Measurements from ENCODE around the gene NMUR1. TPM values are rescaled to one million over a fixed set of nuclear protein-coding genes. Genes with fewer than 3 reads are reported as not detected.

NMUR1 gene
- polyA plus RNA-seq, 1 donor = 1.8 TPM

DNA sequence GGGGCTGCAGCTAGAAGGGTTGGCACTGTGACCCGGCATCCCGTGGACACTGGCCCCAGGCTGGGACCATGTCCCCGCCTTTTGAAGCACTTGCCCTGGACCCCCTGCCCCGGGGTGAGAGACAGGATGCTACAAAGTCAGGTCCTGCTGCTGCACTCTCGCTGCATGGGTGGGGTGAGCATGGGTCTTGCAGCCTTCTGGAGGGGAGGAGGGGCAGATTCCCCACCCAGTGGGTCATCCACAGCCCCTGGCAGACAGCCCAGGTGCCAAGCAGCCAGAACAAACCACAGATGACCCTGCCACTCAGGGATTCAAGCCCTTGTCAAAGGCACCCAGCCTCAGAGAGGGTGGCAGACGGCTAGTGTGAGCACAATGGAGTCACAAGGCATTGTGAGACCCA is 5.7 kb upstream of the NMUR1 start:
- H3K27me3 ChIP-seq (ENCODE audit: control insufficient read depth, insufficient read depth, low read length) = peaks cover 1% of the 10 kb centered on the region
- no peaks in the 10 kb centered on the region for H3K36me3 ChIP-seq (ENCODE audit: control insufficient read depth, insufficient read depth, low read length)
- no peaks in the 10 kb centered on the region for H3K9me3 ChIP-seq (ENCODE audit: control insufficient read depth, low read depth, low read length)
- H3K27ac ChIP-seq (ENCODE audit: low read length) = no peak overlapping the region
- no peak for DNase-seq
- no CpG with 5 or more reads among the region's 6 CpGs for WGBS (ENCODE audit: insufficient coverage, low lambda C conversion rate)
- H3K4me1 ChIP-seq (ENCODE audit: control insufficient read depth, insufficient read depth, low read length) = no peaks in the 10 kb centered on the region
- H3K4me3 ChIP-seq (ENCODE audit: low read length) = no peak overlapping the region

DNA sequence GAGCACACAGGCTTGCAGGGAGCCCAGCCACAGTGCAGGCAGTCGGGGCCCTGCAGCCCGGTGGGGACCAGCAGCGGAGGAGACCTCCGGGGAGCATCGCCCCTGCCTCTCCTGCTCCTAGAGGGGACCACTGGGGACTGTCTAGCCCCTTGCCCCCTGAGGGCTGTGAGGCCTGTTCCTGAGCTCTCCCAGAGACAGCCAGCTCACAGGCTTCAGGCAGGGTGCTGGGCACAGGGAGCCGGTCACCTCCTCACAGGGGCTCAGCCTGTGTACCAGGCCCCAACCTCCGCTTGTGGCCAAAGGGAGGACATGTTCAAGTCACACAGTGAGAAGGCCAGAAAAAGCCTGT is 3.5 kb upstream of the NMUR1 start:
- WGBS (ENCODE audit: insufficient coverage, low lambda C conversion rate) = no CpG with 5 or more reads among the region's 7 CpGs
- peaks cover 16% of the 10 kb centered on the region for H3K27me3 ChIP-seq (ENCODE audit: control insufficient read depth, insufficient read depth, low read length)

DNA sequence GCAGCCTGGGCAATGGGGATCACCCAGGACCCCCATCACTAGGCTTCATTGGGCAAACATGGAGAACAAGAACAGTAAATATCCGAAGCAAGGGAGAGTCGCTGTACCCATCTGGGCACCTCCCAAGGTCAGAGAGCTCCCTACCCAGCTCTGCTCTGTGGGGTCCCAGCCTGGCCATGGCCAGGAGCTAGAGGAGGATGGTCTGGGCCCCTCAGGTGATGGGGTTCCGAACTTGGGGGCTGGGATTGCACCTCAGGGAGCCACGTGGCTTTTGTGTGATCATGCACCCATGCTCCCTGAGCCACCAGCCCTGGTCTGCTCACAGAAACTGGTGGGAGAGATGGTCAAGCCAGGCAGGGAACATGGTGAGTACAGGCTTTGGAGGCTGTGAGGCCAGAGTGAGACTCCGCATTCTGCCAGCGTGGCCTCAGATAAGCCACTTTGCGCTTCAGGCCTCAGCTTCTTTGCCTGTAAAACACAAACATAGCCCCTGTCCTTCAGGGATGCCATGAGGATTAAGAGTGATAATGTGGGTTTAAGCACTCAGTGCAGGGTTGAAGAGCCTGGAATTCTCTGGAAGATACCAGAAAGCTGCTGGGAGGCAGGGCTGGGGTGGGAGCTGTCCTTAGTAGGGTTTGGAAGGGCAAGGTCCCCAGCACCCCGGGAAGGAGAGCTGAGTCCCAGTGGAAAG is 3.0 kb upstream of the NMUR1 start:
- peaks cover 16% of the 10 kb centered on the region for H3K27me3 ChIP-seq (ENCODE audit: control insufficient read depth, insufficient read depth, low read length)
- H3K36me3 ChIP-seq (ENCODE audit: control insufficient read depth, insufficient read depth, low read length) = no peaks in the 10 kb centered on the region
- WGBS (ENCODE audit: insufficient coverage, low lambda C conversion rate) = no CpG with 5 or more reads among the region's 8 CpGs
- peaks cover 4% of the 10 kb centered on the region for H3K4me1 ChIP-seq (ENCODE audit: control insufficient read depth, insufficient read depth, low read length)
- DNase-seq = no peak
- H3K4me3 ChIP-seq (ENCODE audit: low read length) = no peak overlapping the region
- no peak overlapping the region for H3K27ac ChIP-seq (ENCODE audit: low read length)
- no peaks in the 10 kb centered on the region for H3K9me3 ChIP-seq (ENCODE audit: control insufficient read depth, low read depth, low read length)

More for the DNA sequence above, 3.5 kb upstream of the NMUR1 start:
- peaks cover 4% of the 10 kb centered on the region for H3K4me1 ChIP-seq (ENCODE audit: control insufficient read depth, insufficient read depth, low read length)
- no peak for DNase-seq
- no peaks in the 10 kb centered on the region for H3K36me3 ChIP-seq (ENCODE audit: control insufficient read depth, insufficient read depth, low read length)
- H3K4me3 ChIP-seq (ENCODE audit: low read length) = no peak overlapping the region
- no peaks in the 10 kb centered on the region for H3K9me3 ChIP-seq (ENCODE audit: control insufficient read depth, low read depth, low read length)
- no peak overlapping the region for H3K27ac ChIP-seq (ENCODE audit: low read length)

DNA sequence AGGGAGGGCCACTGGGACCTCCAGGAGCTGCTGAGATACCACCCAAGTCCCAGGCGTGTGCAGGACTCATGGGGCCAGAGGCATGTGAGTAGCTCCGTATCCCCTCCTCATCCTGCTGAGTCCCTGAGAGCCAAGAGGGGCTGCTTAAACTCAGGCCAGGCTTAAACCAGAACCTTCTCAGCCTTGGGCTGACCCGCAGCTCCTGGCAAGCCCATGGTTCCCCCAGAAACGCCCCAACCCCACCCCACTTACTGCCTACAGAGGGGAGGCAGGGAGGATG is 2.5 kb upstream of the NMUR1 start:
- Histone ChIP-seq H3K27me3 (ENCODE audit: control insufficient read depth, insufficient read depth, low read length) (peaks cover 16% of the 10 kb centered on the region), H3K9me3 (ENCODE audit: control insufficient read depth, low read depth, low read length) (no peaks in the 10 kb centered on the region), H3K4me1 (ENCODE audit: control insufficient read depth, insufficient read depth, low read length) (peaks cover 4% of the 10 kb centered on the region), H3K27ac (ENCODE audit: low read length) (no peak overlapping the region), H3K4me3 (ENCODE audit: low read length) (no peak overlapping the region), H3K36me3 (ENCODE audit: control insufficient read depth, insufficient read depth, low read length) (no peaks in the 10 kb centered on the region)
- WGBS (ENCODE audit: insufficient coverage, low lambda C conversion rate) = no CpG with 5 or more reads among the region's 4 CpGs
- no peak for DNase-seq

DNA sequence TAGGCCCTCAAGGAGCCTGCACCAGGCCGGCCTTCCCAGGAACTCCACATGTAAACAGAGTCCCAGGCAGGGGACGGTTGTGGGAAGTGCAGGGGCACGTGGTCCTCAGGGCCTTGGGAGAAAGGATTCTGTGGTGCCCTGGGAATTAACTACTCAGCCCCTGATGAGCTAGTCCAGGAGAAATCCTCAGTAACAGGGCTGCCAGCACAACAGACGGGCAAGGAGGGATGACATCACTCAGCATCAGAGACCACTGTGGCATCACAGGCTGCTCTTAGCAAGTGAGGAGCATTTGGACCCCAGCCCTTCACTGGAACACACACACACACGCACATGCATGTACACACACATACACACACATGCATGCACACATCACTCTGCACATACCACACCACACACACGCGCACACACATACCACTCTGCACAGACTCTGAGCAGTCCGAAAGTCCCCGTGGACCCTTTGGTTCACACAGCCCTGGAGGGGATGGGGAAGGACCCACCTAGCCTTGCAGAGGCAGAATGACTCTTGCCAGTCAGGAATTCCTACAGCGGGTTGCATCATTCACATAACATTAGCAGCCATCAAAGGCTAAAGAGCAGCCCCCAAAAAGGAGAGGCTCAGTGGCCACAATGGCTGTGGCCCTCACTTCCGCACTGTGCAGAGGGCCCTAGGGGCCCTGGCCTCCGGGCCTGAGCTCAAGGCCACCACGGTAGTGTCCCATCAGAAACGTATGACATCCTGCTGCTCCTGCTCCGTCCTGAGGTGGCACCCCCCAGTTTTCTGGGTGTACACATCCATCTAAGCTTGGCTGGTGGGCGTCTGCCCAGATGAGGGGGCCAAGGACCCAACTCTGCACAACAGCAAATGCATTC is 1.9 kb upstream of the NMUR1 start:
- Histone ChIP-seq H3K9me3 (ENCODE audit: control insufficient read depth, low read depth, low read length) (no peaks in the 10 kb centered on the region), H3K27me3 (ENCODE audit: control insufficient read depth, insufficient read depth, low read length) (peaks cover 16% of the 10 kb centered on the region), H3K4me1 (ENCODE audit: control insufficient read depth, insufficient read depth, low read length) (peaks cover 4% of the 10 kb centered on the region), H3K4me3 (ENCODE audit: low read length) (no peak overlapping the region), H3K27ac (ENCODE audit: low read length) (no peak overlapping the region), H3K36me3 (ENCODE audit: control insufficient read depth, insufficient read depth, low read length) (no peaks in the 10 kb centered on the region)
- no CpG with 5 or more reads among the region's 16 CpGs for WGBS (ENCODE audit: insufficient coverage, low lambda C conversion rate)
- no peak for DNase-seq

DNA sequence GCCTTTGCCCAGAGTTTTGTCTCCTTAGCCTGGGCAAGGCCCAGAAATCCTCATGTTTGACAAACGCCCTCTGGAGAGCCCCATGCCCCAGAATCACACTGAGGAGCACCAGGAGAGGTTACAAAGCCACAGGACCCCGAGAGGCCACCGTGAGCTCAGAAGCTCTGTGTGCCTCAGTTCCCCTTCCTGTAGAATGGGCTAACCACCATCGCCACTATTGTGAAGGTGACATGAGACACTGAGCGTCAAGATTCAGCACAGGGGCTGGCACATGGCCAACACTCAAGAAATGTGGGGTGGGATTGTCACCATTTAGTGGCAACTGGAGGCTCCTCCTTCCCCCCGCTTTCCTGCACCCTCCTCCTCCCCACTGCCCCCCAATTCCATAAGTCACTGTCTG is 1.2 kb upstream of the NMUR1 start:
- Histone ChIP-seq H3K36me3 (ENCODE audit: control insufficient read depth, insufficient read depth, low read length) (no peaks in the 10 kb centered on the region), H3K9me3 (ENCODE audit: control insufficient read depth, low read depth, low read length) (no peaks in the 10 kb centered on the region), H3K27me3 (ENCODE audit: control insufficient read depth, insufficient read depth, low read length) (peaks cover 16% of the 10 kb centered on the region), H3K4me3 (ENCODE audit: low read length) (no peak overlapping the region), H3K4me1 (ENCODE audit: control insufficient read depth, insufficient read depth, low read length) (peaks cover 4% of the 10 kb centered on the region), H3K27ac (ENCODE audit: low read length) (no peak overlapping the region)
- DNase-seq = no peak
- no CpG with 5 or more reads among the region's 6 CpGs for WGBS (ENCODE audit: insufficient coverage, low lambda C conversion rate)

DNA sequence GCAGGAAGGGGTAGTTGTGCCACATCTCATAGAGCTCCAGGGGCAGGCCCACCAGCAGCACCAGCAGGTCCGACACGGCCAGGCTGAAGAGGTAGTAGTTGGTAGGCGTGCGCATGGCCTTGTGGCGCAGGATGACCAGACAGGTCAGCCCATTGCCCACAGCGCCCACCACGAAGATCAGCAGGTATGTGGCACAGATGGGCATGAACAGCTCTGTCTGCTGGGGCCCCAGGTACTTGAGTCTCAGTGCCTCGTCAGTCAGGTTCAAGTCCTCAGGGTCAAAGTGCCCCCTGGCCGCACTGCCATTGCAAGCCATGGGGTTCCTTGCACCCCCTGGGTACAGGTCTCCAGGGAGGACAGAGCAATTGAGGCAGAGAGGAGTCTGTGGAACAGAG is 1.6 kb downstream of the NMUR1 start:
- no peaks in the 10 kb centered on the region for H3K9me3 ChIP-seq (ENCODE audit: control insufficient read depth, low read depth, low read length)
- DNase-seq = no peak
- H3K36me3 ChIP-seq (ENCODE audit: control insufficient read depth, insufficient read depth, low read length) = no peaks in the 10 kb centered on the region
- no CpG with 5 or more reads among the region's 9 CpGs for whole genome bisulfite sequencing (ENCODE audit: insufficient coverage, low lambda C conversion rate)
- H3K27ac ChIP-seq (ENCODE audit: low read length) = no peak overlapping the region
- H3K4me1 ChIP-seq (ENCODE audit: control insufficient read depth, insufficient read depth, low read length) = peaks cover 4% of the 10 kb centered on the region
- H3K4me3 ChIP-seq (ENCODE audit: low read length) = no peak overlapping the region
- peaks cover 16% of the 10 kb centered on the region for H3K27me3 ChIP-seq (ENCODE audit: control insufficient read depth, insufficient read depth, low read length)

DNA sequence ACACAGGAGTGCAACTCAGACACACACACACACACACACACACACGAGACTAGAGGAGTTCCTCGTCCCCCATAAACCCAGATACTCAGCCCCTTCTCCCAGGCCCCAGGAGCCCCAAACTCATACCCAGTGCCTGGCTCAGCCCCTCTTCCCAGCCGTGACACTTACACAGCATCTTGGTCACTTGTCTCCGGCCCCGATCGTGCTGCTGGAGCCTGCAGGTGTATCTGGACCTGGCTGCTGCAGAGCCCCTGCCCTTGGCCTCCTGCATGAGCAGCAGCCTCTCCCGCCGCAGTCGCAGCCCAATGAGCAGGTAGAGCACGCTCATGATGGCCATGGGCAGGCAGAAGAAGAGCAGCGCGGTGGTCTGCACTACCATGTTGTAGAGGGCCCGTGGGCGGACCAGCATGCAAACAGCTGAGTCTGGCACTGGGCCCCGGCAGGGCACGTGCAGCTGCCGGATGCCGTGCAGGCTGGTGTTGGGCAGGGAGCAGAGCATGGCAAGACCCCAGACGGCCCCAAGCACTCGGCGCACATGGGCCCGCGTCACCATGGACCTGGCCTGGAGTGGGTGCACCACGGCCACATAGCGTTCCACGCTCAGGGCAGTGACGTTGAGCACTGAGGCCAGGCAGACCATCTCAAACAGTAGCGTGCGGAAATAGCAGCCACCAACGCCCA is 2.1 kb downstream of the NMUR1 start:
- no peak overlapping the region for H3K4me3 ChIP-seq (ENCODE audit: low read length)
- no CpG with 5 or more reads among the region's 30 CpGs for WGBS (ENCODE audit: insufficient coverage, low lambda C conversion rate)

DNA sequence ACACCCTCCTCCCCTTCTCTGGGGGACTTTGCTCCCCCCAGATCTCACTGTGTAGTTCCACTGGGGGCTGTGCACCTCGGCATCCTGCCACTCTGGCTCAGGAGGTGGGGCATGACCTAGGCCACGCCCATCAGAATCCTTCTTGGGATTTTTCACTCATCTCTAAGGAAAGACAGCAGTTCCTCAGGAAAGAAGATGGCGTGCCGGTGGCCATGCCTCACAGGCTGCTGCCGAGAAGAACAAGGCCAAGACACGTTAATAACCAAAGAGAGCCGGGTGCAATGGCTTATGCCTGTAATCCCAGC is 3.2 kb downstream of the NMUR1 start:
- H3K27ac ChIP-seq (ENCODE audit: low read length) = no peak overlapping the region
- DNase-seq = no peak
- H3K4me1 ChIP-seq (ENCODE audit: control insufficient read depth, insufficient read depth, low read length) = peaks cover 4% of the 10 kb centered on the region
- peaks cover 16% of the 10 kb centered on the region for H3K27me3 ChIP-seq (ENCODE audit: control insufficient read depth, insufficient read depth, low read length)
- no peaks in the 10 kb centered on the region for H3K9me3 ChIP-seq (ENCODE audit: control insufficient read depth, low read depth, low read length)
- no peaks in the 10 kb centered on the region for H3K36me3 ChIP-seq (ENCODE audit: control insufficient read depth, insufficient read depth, low read length)
- 85% methylated on average over 5 of the region's 7 CpGs for WGBS (ENCODE audit: insufficient coverage, low lambda C conversion rate)
- no peak overlapping the region for H3K4me3 ChIP-seq (ENCODE audit: low read length)

More for the DNA sequence above, 2.1 kb downstream of the NMUR1 start:
- Histone ChIP-seq H3K36me3 (ENCODE audit: control insufficient read depth, insufficient read depth, low read length) (no peaks in the 10 kb centered on the region), H3K27me3 (ENCODE audit: control insufficient read depth, insufficient read depth, low read length) (peaks cover 16% of the 10 kb centered on the region), H3K4me1 (ENCODE audit: control insufficient read depth, insufficient read depth, low read length) (peaks cover 4% of the 10 kb centered on the region), H3K9me3 (ENCODE audit: control insufficient read depth, low read depth, low read length) (no peaks in the 10 kb centered on the region), H3K27ac (ENCODE audit: low read length) (no peak overlapping the region)
- DNase-seq = no peak

DNA sequence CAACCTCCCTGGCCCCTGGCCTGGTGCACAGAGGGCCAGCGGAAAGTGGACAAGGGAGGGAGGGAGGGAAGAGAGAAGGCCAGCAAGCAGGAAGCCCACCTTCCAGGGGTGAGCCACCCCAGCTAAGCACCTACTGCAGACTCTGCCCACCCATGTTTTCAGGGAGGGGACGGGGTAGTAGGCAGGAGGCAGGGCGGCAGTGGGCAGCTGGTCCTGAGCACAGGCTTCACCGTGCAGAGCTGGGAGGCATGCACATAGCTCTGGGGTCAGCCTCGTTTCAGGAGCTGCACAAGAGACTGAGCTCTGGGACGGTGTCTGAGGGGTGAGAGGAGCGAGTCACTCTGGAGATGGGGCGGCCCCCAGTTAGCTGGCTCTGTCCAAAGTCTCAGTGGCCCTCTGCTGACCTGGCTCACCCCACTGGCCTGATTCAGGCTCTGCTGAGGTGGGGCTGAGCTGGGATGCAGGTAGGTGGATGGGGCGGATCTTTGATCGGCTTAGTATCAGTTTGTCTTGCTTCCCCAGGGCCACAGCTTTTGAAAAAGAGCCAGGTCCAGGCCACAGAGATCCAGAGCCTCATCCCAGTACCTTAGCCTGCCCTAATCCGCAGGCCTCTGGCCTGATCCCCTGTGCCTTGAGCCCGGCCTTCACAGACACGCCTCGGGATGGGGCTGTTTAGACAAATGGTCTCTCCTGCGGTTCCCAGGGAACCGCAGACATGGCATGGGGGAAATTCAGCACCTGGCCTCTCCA is 3.7 kb downstream of the NMUR1 start:
- no peaks in the 10 kb centered on the region for H3K36me3 ChIP-seq (ENCODE audit: control insufficient read depth, insufficient read depth, low read length)
- DNase-seq = no peak
- H3K27me3 ChIP-seq (ENCODE audit: control insufficient read depth, insufficient read depth, low read length) = peaks cover 16% of the 10 kb centered on the region
- H3K9me3 ChIP-seq (ENCODE audit: control insufficient read depth, low read depth, low read length) = no peaks in the 10 kb centered on the region
- WGBS (ENCODE audit: insufficient coverage, low lambda C conversion rate) = no CpG with 5 or more reads among the region's 16 CpGs
- H3K4me3 ChIP-seq (ENCODE audit: low read length) = no peak overlapping the region
- no peak overlapping the region for H3K27ac ChIP-seq (ENCODE audit: low read length)
- H3K4me1 ChIP-seq (ENCODE audit: control insufficient read depth, insufficient read depth, low read length) = peaks cover 4% of the 10 kb centered on the region
